DMS153 treated with DMSO at 0.1 percent for 48 hours (cell line): ENCODE results near the gene MACF1.

Experiments
- DNase-seq: peaks from one replicate; lab custom pipeline; 2025; ENCODE audit not compliant: unreplicated experiment; lab: John Stamatoyannopoulos, UW

Gene MACF1

DNA sequence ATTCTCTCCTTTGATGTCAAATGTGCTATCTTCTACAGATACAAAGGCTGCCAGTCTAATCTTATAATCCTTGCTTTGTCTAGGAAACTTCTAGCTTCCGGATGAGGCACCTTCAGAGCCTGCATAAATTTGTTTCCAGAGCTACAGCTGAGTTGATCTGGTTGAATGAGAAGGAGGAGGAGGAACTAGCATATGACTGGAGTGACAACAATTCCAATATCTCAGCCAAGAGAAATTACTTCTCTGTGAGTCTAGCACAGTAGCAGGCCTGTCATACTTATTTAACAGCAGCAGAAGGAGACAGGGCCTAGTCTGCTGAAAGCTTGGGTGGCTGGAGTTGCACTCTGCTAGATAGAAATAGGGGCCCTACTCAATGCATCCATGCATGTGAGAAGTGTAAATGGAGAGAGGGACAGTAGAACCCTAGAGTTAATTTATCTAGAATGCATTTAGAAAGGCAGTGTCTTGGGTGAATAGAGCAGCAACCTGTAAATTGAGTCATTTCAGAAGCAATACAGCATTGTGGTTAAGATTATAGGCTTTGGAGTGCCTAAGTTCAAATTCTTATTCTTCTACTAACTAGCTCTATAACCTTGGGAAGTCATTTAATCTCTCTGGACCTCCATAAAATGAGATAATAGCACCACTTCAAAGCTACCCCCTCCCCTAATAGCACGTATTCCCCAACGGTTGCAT, 89.0 kb downstream of the MACF1 start:
- no peak for DNase-seq

DNA sequence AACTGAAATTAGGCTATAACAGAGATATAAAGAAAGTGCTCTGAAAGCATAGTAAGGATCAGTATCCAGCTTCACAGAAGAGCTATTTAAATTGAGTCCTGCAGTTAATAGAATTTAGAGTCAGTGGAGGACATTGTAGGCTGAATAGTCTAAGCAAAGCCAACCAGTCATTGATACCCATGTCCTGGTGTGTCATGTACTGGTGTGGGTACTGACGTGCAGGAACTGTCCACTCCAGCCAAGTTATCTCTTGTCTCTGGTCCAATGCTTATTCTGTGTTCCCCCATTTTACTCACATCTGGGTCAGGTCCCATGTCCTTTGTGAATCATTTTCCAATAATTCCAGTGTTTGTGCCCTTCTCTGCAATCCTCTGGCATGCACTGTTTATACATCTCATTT, 90.0 kb downstream of the MACF1 start:
- no peak for DNase-seq

DNA sequence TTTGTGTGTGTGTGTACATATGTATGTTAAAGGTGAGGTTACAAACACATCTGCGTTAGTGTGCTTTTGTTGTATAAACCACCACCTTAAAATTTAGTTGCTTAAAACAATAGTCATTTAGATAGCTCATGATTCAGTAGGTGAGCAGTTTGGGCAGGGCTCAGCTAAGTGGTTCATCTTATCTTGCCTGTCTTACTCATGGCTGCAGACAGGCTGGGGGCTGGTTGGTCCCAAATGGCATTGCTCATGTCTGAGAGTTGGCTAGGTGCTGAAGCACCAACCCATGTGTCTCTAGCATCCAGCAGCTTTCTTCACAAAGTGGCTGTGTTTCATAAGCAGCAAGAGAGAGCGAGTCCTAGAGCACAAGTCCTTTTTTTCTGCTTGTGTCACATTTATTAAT, 91.4 kb downstream of the MACF1 start:
- DNase-seq, result no peak

DNA sequence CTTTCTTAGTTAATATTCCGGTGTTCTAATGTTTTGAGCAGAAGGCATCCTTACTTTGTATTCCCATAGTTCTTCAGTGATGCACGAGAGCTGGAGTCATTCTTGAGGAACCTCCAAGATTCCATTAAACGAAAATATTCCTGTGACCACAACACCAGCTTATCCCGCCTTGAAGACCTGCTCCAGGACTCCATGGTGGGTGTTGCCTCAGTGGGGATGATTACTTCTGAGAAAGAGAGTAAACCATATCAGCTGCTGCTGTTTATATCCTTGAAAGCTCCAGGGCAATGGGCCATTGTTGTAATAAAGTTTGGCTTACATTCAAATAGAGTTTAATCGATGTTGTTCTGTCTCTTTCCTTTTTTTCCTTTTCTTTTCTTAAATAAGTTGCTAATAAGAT, 93.1 kb downstream of the MACF1 start:
- DNase-seq, result no peak

DNA sequence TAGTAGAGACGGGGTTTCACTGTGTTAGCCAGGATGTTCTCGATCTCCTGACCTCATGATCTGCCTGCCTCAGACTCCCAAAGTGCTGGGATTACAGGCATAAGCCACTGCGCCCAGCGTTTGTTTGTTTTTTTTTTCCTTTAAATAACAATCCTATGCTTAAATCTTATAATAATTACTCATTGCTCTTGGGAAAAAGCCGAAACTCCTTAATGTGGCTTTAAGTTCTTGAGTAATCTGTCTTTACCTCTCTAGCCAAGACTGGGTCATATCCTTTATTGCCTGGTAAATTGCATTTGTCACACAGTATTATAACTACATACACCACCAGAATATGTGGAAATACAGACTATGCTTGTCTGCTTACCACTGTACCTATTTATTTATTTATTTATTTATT, 97.1 kb downstream of the MACF1 start:
- DNase-seq, result no peak

DNA sequence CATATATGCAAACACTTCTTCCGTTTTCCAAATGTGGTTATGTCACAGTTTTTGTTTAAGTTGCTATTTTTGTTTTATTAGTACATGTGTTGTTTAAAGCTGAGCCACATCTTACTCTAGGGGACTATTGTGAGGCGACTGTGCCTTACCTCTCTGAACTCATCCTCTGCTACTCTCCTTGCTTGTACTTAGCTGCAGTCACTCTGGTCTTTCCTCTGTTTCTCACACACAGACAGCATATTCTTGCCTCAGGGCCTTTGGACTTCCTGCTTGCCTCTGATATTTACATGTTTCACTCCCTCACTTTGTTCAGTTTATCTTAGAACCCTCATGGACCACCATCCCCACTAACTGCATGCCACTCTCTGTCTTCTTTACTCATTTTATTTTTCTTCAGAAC, 101.1 kb downstream of the MACF1 start:
- DNase-seq, result no peak

DNA sequence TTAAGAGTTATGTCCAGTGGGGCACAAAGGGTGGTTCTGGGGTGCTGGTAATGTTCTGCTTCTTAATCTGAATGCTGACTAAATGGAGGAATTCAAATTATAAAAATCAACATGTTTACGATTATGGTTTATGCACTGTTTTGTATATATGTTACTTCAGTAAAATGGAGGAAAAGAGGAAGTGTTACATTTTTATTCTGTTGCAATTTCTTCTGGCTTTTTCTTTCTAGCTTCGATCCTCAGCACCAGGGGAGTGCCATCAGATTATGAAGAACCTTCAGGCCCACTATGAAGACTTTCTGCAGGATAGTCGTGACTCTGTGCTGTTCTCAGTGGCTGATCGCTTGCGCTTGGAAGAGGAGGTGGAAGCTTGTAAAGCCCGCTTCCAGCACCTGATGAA, 105.5 kb downstream of the MACF1 start:
- DNase-seq, result no peak

DNA sequence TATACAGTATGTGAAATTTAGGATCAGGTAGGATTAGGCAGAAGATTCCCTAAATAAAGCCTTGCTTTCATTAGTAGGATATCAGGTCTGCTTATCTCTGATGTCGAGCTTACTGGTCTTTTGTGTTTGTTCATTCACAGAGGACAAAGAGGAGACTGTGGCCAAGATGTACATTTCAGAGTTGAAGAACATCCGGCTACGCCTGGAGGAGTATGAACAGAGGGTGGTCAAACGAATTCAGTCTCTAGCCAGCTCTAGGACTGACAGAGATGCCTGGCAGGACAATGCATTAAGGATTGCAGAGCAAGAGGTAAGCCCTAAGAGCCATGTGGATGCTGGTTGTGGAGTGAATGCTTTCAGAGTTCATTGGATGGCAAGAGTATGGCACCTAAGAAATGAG, 106.2 kb downstream of the MACF1 start:
- no peak for DNase-seq

DNA sequence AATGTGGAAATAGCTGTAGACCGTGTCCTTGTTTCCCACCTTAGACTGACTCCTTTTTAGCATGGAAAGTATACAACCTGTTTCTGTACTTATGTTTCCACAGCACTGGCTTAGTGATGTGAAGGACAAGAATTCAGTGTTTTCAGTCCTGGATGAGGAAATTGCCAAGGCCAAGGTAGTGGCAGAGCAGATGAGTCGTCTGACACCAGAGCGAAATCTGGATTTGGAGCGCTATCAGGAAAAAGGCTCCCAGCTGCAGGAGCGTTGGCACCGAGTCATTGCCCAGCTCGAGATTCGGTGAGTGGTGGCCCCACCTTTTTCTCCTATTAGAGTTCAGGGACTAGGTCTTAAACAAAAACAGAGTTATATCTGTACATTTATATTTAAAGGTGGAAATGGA, 112.6 kb downstream of the MACF1 start:
- no peak for DNase-seq

DNA sequence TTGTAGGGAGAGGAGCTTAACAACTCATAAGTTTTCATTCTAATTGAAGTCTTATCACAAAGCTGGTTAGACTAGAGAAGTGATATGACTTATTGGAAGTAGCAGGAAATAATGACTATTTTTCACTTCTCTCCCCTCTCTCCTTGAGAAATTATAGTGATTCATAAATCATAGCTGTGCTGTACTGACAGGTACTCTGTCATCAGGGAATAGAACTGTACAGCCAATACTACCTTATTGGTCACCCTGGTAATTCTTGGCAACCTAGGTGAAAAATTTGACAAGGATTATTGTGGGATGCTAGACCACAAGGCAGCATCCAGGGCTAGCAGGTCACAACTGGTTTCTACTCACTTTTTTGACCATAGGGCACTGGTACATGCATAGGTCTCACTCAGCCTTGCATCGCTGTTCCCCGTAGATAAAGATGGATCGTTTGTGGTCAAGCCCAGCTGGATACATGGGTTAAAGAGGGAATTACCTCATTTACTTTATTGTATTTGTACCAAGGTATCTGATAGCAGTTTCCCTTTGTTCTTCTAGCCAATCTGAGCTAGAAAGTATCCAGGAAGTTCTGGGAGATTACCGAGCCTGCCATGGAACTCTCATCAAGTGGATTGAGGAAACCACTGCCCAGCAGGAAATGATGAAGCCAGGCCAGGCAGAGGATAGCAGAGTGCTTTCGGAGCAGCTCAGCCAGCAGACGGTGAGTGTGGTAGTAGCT, 113.6 kb downstream of the MACF1 start:
- no peak for DNase-seq

DNA sequence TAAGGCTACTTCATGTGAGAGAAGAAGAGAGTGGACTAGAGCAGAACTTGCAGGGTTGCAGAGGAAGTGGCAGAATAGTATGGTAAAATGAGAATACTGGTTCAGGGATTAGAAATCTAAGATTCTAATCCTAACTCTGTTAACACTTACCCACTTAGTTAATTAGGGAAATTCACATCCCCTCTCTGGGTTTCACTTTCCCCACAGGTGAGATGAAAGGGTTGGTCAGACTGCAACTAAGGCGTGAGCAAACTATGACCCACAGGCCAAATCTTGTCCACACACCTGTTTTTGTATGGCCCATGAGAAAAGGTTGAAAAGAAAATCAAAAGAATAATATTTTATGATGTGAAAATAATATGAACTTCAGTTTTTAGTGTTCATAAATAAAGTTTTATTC, 117.5 kb downstream of the MACF1 start:
- no peak for DNase-seq

DNA sequence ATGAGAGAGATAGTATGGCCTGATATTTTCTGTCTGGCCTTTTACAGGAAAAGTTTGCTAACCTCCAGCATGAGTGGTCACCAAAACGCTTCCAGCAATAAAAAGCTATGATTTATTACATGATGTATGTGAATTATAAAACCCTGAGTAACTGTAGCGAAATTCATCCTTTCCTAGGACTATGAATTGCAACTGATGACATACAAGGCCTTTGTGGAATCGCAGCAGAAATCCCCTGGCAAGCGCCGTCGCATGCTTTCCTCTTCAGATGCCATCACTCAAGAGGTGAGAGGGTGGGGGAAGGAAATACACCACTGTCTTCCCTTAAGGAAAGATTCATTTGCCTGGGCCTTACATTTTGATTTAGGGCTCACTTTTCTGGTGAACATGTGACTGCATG, 117.9 kb downstream of the MACF1 start:
- DNase-seq, result no peak

DNA sequence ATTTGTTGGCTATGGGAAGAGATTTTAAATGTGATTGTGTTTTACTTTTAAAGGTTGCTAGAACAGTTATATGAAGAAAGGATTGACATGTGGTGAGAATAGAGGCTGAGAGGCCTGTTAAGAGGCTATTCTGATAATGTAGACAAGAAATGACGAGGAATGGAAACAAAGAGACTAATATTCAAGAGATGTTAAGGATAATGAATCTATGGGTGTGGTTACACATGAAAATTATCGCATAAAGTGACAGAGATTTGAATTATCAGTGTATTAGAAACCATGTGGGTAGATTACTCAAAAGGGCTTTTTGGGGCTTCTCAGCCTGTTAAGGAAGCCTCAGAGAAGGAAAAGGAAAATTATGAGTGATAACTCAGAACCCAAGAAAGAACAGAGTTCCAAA, 120.4 kb downstream of the MACF1 start:
- no peak for DNase-seq

DNA sequence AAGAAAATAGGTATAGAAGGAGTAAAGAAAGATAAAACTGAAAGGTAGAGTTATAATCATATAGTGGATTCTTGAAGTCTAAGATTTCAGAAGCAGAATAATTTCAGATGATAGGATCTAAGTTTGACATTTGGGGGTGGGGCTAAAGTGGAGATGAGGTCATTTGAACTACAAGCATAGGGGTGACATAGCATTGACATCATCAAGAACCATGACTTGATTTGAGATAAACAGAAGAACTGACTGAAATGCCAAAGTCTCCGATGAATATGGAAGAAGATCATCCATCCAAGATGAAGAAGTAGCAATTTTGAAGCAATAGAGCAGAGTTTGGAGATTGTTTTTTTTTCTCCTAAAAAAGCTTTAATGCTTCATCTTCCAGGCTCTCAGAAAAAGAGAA, 122.3 kb downstream of the MACF1 start:
- DNase-seq, result no peak

DNA sequence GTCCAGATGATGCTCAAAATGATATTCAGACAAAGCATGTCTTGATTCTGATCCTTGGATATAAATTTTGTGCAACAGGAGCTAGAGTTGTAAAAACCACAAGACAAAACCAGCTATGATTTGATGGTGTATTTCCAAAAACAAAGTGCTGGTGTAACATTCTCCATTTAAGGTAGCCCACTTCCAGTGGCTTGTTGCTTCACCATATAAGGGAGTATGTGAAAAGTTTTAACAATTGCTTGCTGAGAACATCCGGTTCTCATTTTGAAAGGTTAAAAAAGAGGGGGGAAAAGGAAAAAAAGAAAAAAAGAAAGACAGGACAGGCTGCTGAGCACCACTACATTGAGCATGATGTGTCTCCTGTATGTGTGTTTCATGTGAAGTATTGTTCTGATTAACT, 123.6 kb downstream of the MACF1 start:
- DNase-seq, result no peak

DNA sequence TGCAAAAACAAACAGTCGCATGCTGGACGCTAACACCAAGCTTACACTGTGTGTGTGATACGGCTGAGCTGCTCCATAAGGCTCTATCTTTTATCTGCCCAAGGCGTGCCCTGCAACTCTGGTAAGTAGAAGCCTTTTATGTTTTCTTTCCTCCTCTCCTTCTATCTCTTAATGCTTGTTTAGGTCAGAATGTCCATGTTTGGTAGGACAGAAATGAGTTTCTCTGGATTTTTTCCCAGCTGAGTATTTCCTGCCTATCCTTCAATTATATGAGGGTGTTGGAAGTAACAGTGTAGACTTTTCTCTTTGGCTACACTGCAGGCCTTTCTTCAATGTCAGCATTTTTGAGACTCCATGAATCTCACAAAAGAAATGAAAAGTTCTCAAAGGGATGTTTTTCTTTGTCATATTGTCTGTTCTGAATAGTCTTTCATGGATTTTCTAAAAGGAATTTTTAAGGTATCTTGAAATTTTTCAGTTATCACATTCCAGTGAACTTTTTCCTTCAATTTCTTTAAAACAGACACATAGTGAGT, 124.2 kb downstream of the MACF1 start:
- no peak for DNase-seq

DNA sequence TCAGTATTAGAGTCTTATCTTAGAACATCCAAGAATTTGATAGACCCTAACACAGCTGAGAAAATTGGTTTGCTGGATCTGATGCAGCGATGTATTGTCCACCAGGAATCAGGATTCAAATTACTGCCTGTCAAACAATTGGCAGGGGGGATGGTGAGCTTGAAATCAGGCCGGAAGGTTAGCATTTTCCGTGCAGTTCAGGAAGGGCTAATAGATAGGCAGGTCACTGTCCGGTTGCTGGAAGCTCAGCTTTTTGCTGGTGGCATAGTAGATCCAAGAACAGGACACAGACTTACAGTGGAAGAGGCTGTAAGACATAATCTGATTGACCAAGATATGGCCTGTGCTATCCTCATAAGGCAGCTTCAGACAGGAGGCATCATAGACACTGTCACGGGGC, 127.2 kb downstream of the MACF1 start:
- no peak for DNase-seq

DNA sequence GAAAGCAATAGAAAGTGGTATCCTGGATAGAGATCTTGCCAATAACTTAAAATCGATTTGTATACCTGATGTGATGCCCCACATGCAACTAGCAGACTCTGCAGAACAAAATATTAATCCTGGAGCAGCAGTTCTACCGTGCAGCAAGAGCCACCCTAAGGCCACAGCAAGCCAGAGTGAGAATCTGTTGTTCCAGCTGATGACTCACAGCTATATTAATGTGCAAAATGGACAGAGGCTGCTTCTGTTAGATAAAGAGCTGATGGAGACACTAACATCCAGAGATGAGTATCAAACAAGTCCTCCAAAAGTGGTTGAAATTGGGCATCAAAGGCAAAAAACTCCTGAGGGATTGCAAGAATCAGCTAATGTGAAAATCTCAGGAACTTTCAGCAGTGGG, 127.8 kb downstream of the MACF1 start:
- DNase-seq, result no peak

DNA sequence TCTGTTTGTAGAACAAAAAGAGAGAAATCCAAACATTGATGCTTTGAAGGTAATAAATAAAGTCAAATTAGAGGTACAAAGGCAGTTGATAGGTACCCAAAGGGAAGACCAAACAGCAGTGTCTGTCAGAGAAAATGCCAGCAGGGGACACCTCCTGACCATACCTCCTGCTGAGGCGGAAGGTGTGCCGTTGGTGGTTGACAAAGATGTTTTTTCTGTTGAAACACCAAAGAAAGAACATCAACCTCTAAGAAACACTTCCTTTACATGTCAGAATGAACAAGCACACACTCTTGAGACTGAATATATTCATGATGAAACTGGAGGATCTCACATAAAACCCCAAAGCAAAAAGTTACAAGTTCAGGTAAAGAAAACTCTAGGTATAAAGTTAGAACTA, 128.3 kb downstream of the MACF1 start:
- no peak for DNase-seq

DNA sequence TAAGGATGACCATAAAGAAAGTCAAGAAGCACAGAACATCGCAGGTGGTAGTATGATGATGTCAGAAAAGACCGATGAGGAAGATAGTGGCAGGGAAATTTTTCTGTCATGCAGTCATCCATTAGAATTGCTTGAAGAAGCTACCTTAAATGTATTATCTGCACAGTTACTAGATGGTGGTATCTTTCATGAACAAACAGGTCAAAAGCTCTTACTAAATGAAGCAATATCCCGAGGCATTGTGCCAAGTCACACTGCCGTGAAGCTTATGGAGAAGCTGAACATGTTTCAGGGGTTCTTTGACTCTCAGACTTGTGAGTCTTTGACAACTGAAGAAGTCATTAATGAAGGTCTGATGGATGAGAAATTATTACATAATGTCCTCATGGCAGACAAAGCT, 128.8 kb downstream of the MACF1 start:
- no peak for DNase-seq

DNA sequence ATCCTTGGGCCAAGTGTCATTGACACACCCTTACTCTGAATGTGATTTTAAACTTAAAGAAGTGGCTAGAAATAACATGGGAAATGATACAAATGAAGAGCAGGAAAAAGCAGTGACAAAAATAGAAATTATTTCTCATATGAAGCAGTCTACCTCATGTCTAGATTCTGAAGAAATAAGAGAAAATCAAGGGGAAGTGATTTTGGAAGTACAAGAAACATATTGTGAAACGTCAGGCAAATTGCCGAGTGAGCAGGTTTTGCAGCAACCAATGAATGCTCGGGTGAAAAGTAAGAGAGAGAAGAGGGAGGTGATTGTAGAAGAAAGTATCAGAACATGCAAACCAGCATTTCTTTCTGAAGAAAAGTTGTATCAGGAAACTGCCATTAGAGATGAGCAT, 130.7 kb downstream of the MACF1 start:
- no peak for DNase-seq

DNA sequence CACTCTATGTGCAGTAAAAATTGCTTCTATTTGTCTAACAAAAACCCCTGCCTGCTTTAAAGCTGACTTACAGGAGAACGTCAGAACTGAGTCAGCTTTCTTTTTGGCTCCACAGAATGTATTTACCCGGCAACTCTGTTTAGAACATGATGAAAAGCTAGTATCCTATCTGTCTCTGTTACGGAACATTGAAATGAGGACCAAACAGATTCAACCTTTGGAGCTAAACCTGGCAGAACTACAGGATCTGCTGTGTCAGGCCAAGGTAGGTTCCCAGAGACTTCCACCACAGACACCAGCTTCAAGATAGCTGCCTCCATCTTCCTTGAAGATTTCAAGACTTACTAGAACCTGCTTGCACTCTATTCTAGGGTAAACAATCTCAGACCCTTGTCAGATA, 132.6 kb downstream of the MACF1 start:
- no peak for DNase-seq

DNA sequence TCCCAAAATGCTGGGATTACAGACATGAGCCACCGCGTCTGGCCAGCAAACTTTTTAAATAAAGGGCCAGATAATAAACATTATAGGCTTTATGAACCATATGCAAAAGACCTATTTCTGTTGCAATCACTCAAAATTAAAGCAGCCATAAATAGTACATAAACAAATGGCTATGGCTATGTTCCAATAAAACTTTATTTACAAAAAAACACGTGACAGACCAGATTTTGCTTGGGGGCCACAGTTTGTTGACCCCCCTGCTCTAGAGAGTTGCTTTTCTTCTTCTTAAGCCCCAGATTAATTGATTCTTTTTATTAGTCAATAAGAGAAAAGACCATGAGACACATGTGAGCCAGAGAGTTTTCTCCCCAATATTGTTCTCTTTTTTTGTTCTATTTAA, 138.3 kb downstream of the MACF1 start:
- no peak for DNase-seq
